Peyer's patch (tissue), 4 donors: Measurements from ENCODE around the gene XRCC5.

Experiments used
- POLR2A ChIP-seq, 2 donors: fragments of 450-650 bp; IDR thresholded peaks; one replicate each; pipeline ENCODE4 v1.5.1; 2017; ENCODE audit warnings: antibody characterized with exemption in 2 of 2, mild to moderate bottlenecking in 2 of 2, moderate library complexity in 2 of 2
- TF ChIP-seq, protein P1 (sequence below), 6 experiments: fragments of 450-650 bp in 4 of 6; fragments of 200-600 bp in 2 of 6; sonication (generic) in 1 of 6; IDR thresholded peaks; one replicate each; pipeline ENCODE4 v1.5.1; 2017 to 2019; ENCODE audit warnings: antibody characterized with exemption in 6 of 6, mild to moderate bottlenecking in 3 of 6, moderate library complexity in 1 of 6

DNA sequence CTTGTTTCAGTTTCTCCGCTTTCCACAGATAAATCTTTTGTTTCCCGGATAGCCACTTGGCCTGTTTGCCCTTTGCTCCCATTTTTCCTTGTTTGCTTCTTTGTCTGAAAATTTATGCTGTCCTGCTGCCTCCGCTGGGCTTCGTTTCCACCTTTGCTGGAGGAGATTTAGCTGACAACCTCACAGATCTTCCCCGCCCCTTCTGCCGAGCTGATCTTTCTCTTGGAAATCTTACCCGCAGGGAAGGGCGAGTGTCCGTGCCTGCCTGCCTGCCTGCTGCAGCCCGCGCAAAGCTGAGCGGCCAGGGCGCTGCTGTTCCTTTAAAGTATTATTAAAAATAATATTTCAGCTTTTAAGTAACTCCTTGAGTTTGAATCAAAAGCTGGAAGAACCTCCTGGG, 1.4 kb upstream of the XRCC5 start:
- TF ChIP-seq, protein P1, sequence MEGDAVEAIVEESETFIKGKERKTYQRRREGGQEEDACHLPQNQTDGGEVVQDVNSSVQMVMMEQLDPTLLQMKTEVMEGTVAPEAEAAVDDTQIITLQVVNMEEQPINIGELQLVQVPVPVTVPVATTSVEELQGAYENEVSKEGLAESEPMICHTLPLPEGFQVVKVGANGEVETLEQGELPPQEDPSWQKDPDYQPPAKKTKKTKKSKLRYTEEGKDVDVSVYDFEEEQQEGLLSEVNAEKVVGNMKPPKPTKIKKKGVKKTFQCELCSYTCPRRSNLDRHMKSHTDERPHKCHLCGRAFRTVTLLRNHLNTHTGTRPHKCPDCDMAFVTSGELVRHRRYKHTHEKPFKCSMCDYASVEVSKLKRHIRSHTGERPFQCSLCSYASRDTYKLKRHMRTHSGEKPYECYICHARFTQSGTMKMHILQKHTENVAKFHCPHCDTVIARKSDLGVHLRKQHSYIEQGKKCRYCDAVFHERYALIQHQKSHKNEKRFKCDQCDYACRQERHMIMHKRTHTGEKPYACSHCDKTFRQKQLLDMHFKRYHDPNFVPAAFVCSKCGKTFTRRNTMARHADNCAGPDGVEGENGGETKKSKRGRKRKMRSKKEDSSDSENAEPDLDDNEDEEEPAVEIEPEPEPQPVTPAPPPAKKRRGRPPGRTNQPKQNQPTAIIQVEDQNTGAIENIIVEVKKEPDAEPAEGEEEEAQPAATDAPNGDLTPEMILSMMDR (IDR thresholded peaks at IDR 0.05), result no peak
- no peak for TF ChIP-seq POLR2A (IDR thresholded peaks at IDR 0.05)
